Spleen (tissue), 7 donors: ENCODE measurements around the gene CAMP.

Experiments
- CTCF ChIP-seq, 11 experiments: fragments of 200-600 bp in 7 of 11; fragments of 450-650 bp in 4 of 11; sonication (generic) in 4 of 11; IDR thresholded peaks in 8 of 11; conservative IDR thresholded peaks in 3 of 11; 1 replicate in 7 of 11; 2 replicates in 4 of 11; pipeline versions ENCODE4 v1.4.0 to v1.8.0; 2016 to 2021; ENCODE audit warnings: antibody characterized with exemption in 11 of 11, inconsistent platforms in 4 of 11, mild to moderate bottlenecking in 1 of 11
- POLR2AphosphoS5 ChIP-seq, 3 donors: sonication (generic); formaldehyde crosslinking; IDR thresholded peaks; one replicate each; pipeline ENCODE4 v1.5.1; 2017; ENCODE audit warnings: antibody characterized with exemption in 3 of 3
- donor health status: DM: no; HTN: no; CAD: no; lungs with moderate emphysema.
- donor health status: DM: no; HTN: no; CAD: no.
- donor health status: DM: no; HTN: no; CAD: no.

GRCh38 chr3:48238531-48239085 lies 15.3 kb downstream of the CAMP start:
- TF ChIP-seq CTCF (IDR thresholded peaks at IDR 0.05 in 8 of 11, conservative IDR thresholded peaks at IDR 0.05 in 3 of 11) = no peak
- no peak for TF ChIP-seq POLR2AphosphoS5 (IDR thresholded peaks at IDR 0.05)
